ENCODE results near the gene CTPS2. TPM values are rescaled to one million over a fixed set of nuclear protein-coding genes. Genes with fewer than 3 reads are reported as not detected.
"Not testable (repeated sequence)": the region's sequence is repeated elsewhere in the genome, so short reads cannot be mapped to it uniquely, and the experiment has no call there.

The CTPS2 gene
- total RNA-seq, 1 donor from 2014 or later = 10.7 TPM

GRCh38 chrX:16722481-16722880, 10.0 kb upstream of the CTPS2 start:
- intact Hi-C loops (cut with DNase I) = no loop called here
- DNase-seq (no peak), ATAC-seq (no peak)
- Histone ChIP-seq H3K4me1 (no peaks in the 10 kb centered on the region), H3K36me3 (no peaks in the 10 kb centered on the region), H3K4me3 (no peak overlapping the region), H3K27me3 (no peaks in the 10 kb centered on the region), H3K27ac (no peak overlapping the region), H3K9me3 (no peaks in the 10 kb centered on the region)
- no peak for TF ChIP-seq CTCF (IDR thresholded peaks at IDR 0.05)

- Histone ChIP-seq H3K4me1 (no peaks in the 10 kb centered on the region), H3K27me3 (no peaks in the 10 kb centered on the region), H3K27ac (peak within 1 kb of the TSS; percentile 93), H3K4me3 (peak within 1 kb of the TSS; percentile 60), H3K36me3 (no peaks in the 10 kb centered on the region), H3K9me3 (no peaks in the 10 kb centered on the region)
- peak; percentile 99 for ATAC-seq
- intact Hi-C loops (cut with DNase I) = no loop called here
- TF ChIP-seq CTCF (IDR thresholded peaks at IDR 0.05) = no peak
- DNase-seq = peak; percentile 95
These were observed 7.0 kb upstream of the CTPS2 start, which contains the start of gene SYAP1 for GRCh38 chrX:16719334-16720084. Gene SYAP1, plus strand, starts transcription at chrX:16719612. Its CDS starts 113 bp downstream, at chrX:16719725.

- Histone ChIP-seq H3K27me3 (no peaks in the 10 kb centered on the region), H3K4me1 (no peaks in the 10 kb centered on the region), H3K36me3 (no peaks in the 10 kb centered on the region), H3K4me3 (peak overlapping the region; percentile 60), H3K27ac (peak overlapping the region; percentile 93), H3K9me3 (no peaks in the 10 kb centered on the region)
- TF ChIP-seq CTCF (IDR thresholded peaks at IDR 0.05) = no peak
- DNase-seq (no peak), ATAC-seq (no peak)
- intact Hi-C loops (cut with DNase I) = no loop called here
These were observed 6.4 kb upstream of the CTPS2 start for GRCh38 chrX:16718824-16719333.

- intact Hi-C loops (cut with DNase I); H3K4me3 ChIP-seq; H3K36me3 ChIP-seq; H3K4me1 ChIP-seq; DNase-seq; H3K27ac ChIP-seq; ATAC-seq; H3K9me3 ChIP-seq; H3K27me3 ChIP-seq: not testable (repeated sequence)
These were observed 4.0 kb upstream of the CTPS2 start for GRCh38 chrX:16716451-16716850.

GRCh38 chrX:16715638-16716037, 3.2 kb upstream of the CTPS2 start:
- H3K36me3 ChIP-seq; H3K27me3 ChIP-seq; intact Hi-C loops (cut with DNase I); H3K4me3 ChIP-seq; H3K4me1 ChIP-seq; H3K9me3 ChIP-seq; H3K27ac ChIP-seq; DNase-seq; ATAC-seq: not testable (repeated sequence)

GRCh38 chrX:16714504-16714903, 2.0 kb upstream of the CTPS2 start:
- intact Hi-C loops (cut with DNase I) = no loop called here
- no peak for ATAC-seq
- no peak for TF ChIP-seq CTCF (IDR thresholded peaks at IDR 0.05)

More at GRCh38 chrX:16714504-16714903, 2.0 kb upstream of the CTPS2 start:
- Histone ChIP-seq H3K9me3 (no peaks in the 10 kb centered on the region), H3K4me1 (no peaks in the 10 kb centered on the region), H3K27ac (no peak overlapping the region), H3K4me3 (no peak overlapping the region), H3K36me3 (no peaks in the 10 kb centered on the region), H3K27me3 (no peaks in the 10 kb centered on the region)
- no peak for DNase-seq
